Nephron progenitor cell (in vitro differentiated cells): Measurements from ENCODE around the gene GNA12.
"Not testable (repeated sequence)": the region's sequence is repeated elsewhere in the genome, so short reads cannot be mapped to it uniquely, and the experiment has no call there.

Experiments used
- DNase-seq: peaks from one replicate; pipeline ENCODE4 v3.0.0; 2021
- H3K27ac Mint-ChIP-seq: 2 replicates; pipeline ENCODE4 v1.8.0; 2021; ENCODE audit warnings: mild to moderate bottlenecking, moderate library complexity, mixed read lengths
- H3K27me3 Mint-ChIP-seq: 2 replicates; pipeline ENCODE4 v1.8.0; 2021; ENCODE audit warnings: mild to moderate bottlenecking, low read depth, mixed read lengths; ENCODE audit not compliant: poor library complexity
- H3K36me3 Mint-ChIP-seq: 2 replicates; pipeline ENCODE4 v1.8.0; 2021; ENCODE audit warnings: low read depth, mixed read lengths
- H3K4me1 Mint-ChIP-seq: 2 replicates; pipeline ENCODE4 v1.8.0; 2021; ENCODE audit warnings: mixed read lengths
- H3K4me3 Mint-ChIP-seq: 2 replicates; pipeline ENCODE4 v1.8.0; 2021; ENCODE audit warnings: mild to moderate bottlenecking, moderate library complexity, mixed read lengths
- H3K9me3 Mint-ChIP-seq: 2 replicates; pipeline ENCODE4 v1.8.0; 2021; ENCODE audit warnings: mild to moderate bottlenecking, moderate library complexity, mixed read lengths
- CTCF ChIP-seq: fragments of 200-600 bp; sonication (generic); IDR thresholded peaks from 2 replicates; pipeline ENCODE4 v1.5.0; 2021; ENCODE audit warnings: antibody characterized with exemption

The GNA12 gene

GRCh38 chr7:2692543-2692942, 151.6 kb downstream of the GNA12 start:
- no peak for DNase-seq
- H3K36me3 Mint-ChIP-seq = no peaks in the 10 kb centered on the region
- H3K27ac Mint-ChIP-seq = no peak overlapping the region
- no peaks in the 10 kb centered on the region for H3K9me3 Mint-ChIP-seq
- peaks cover 49% of the 10 kb centered on the region for H3K27me3 Mint-ChIP-seq
- H3K4me1 Mint-ChIP-seq = peaks cover 14% of the 10 kb centered on the region
- no peak overlapping the region for H3K4me3 Mint-ChIP-seq
- no peak for TF ChIP-seq CTCF

GRCh38 chr7:2691932-2692439, 152.1 kb downstream of the GNA12 start:
- H3K36me3 Mint-ChIP-seq, H3K4me3 Mint-ChIP-seq, H3K9me3 Mint-ChIP-seq, DNase-seq, H3K27ac Mint-ChIP-seq: not testable (repeated sequence)
- Mint-ChIP-seq H3K27me3 (peaks cover 54% of the 10 kb centered on the region), H3K4me1 (peaks cover 14% of the 10 kb centered on the region)

GRCh38 chr7:2691011-2691707, 152.9 kb downstream of the GNA12 start:
- Mint-ChIP-seq H3K4me3 (no peak overlapping the region), H3K9me3 (no peaks in the 10 kb centered on the region), H3K27ac (no peak overlapping the region), H3K36me3 (no peaks in the 10 kb centered on the region), H3K4me1 (peaks cover 14% of the 10 kb centered on the region), H3K27me3 (peaks cover 63% of the 10 kb centered on the region)
- no peak for TF ChIP-seq CTCF
- DNase-seq = no peak

GRCh38 chr7:2689951-2690705, 154.0 kb downstream of the GNA12 start:
- TF ChIP-seq CTCF = no peak
- Mint-ChIP-seq H3K36me3 (no peaks in the 10 kb centered on the region), H3K4me1 (peaks cover 14% of the 10 kb centered on the region), H3K9me3 (no peaks in the 10 kb centered on the region), H3K27me3 (peaks cover 73% of the 10 kb centered on the region), H3K27ac (no peak overlapping the region), H3K4me3 (no peak overlapping the region)
- no peak for DNase-seq

- H3K4me3 Mint-ChIP-seq = no peak overlapping the region
- H3K27me3 Mint-ChIP-seq = peaks cover 78% of the 10 kb centered on the region
- H3K36me3 Mint-ChIP-seq = no peaks in the 10 kb centered on the region
- H3K9me3 Mint-ChIP-seq = no peaks in the 10 kb centered on the region
- H3K27ac Mint-ChIP-seq = no peak overlapping the region
- no peak for DNase-seq
- TF ChIP-seq CTCF = no peak
- peaks cover 14% of the 10 kb centered on the region for H3K4me1 Mint-ChIP-seq
These were observed 154.7 kb downstream of the GNA12 start for GRCh38 chr7:2689343-2689847.
